ENCODE data around the gene TBL1X. TPM values are rescaled to one million over a fixed set of nuclear protein-coding genes. Genes with fewer than 3 reads are reported as not detected.

Gene TBL1X
- total and polyA plus RNA-seq, 2 donors (not counting 3 experiments of a cell fraction or from before 2014, with no cell fraction given) = 8.7 to 25.3 TPM

GRCh38 chrX:9643807-9644206, 178.9 kb downstream of the TBL1X start:
- no peaks in the 10 kb centered on the region for H3K27me3 ChIP-seq (ENCODE audit: control insufficient read depth in 2 of 2, insufficient read depth in 2 of 2, low read length in 2 of 2)
- H3K27ac ChIP-seq (ENCODE audit: insufficient read depth, low read depth, low read length) = no peak overlapping the region
- dilution Hi-C loops (cut with MboI; ENCODE audit: extremely low pct_ligation_motif_present, low sequenced_read_pairs) = no loop called here
- POLR2A ChIA-PET = no interaction called here
- BruUV-seq (replicated peaks) = no TSS peak
- H3K4me3 ChIP-seq (replicated peaks in 1 of 3; ENCODE audit: insufficient read depth in 1 of 3, low read depth in 1 of 3, low read length in 3 of 3) = no peak overlapping the region
- DNase-seq (ENCODE audit: low read depth, low spot score) = no peak
- H4K20me1 ChIP-seq (replicated peaks; ENCODE audit: control insufficient read depth, extremely low read depth, insufficient read depth, low read length) = no peaks in the 10 kb centered on the region
- no peaks in the 10 kb centered on the region for H3K36me3 ChIP-seq (ENCODE audit: control insufficient read depth in 2 of 2, extremely low read depth in 1 of 2, insufficient read depth in 2 of 2, low read length in 2 of 2)
- no peak overlapping the region for H3K4me2 ChIP-seq (ENCODE audit: insufficient read depth, low read length)
- H3K9me3 ChIP-seq (replicated peaks; ENCODE audit: control insufficient read depth, insufficient read depth, low read length) = no peaks in the 10 kb centered on the region
- H3K9me1 ChIP-seq (replicated peaks; ENCODE audit: control insufficient read depth, extremely low read depth, insufficient read depth, low read length) = no peaks in the 10 kb centered on the region
- intact Hi-C loops (cut with micrococcal nuclease) = no loop called here
- CTCF ChIA-PET = no interaction called here
- H2AFZ ChIP-seq (ENCODE audit: low read depth, low read length) = no peak overlapping the region
- no peaks in the 10 kb centered on the region for H3K79me2 ChIP-seq (ENCODE audit: control insufficient read depth, insufficient read depth, low read length)
- no peak for TF ChIP-seq GATA2 (IDR thresholded peaks at IDR 0.05; ENCODE audit: insufficient read depth, insufficient read length, low read depth, low read length)
- FAIRE-seq = no peak
- no peak overlapping the region for H3K9ac ChIP-seq (replicated peaks; ENCODE audit: extremely low read depth, insufficient read depth, low read length)
- H3K4me1 ChIP-seq (ENCODE audit: control insufficient read depth, extremely low read depth, insufficient read depth, low read length) = no peaks in the 10 kb centered on the region

GRCh38 chrX:9644335-9644734, 179.5 kb downstream of the TBL1X start:
- Histone ChIP-seq H3K79me2 (ENCODE audit: control insufficient read depth, insufficient read depth, low read length) (no peaks in the 10 kb centered on the region), H3K4me3 (replicated peaks in 1 of 3; ENCODE audit: insufficient read depth in 1 of 3, low read depth in 1 of 3, low read length in 3 of 3) (no peak overlapping the region), H3K36me3 (ENCODE audit: control insufficient read depth in 2 of 2, extremely low read depth in 1 of 2, insufficient read depth in 2 of 2, low read length in 2 of 2) (no peaks in the 10 kb centered on the region), H2AFZ (ENCODE audit: low read depth, low read length) (no peak overlapping the region), H3K27me3 (ENCODE audit: control insufficient read depth in 2 of 2, insufficient read depth in 2 of 2, low read length in 2 of 2) (no peaks in the 10 kb centered on the region), H3K9me3 (replicated peaks; ENCODE audit: control insufficient read depth, insufficient read depth, low read length) (no peaks in the 10 kb centered on the region), H3K4me1 (ENCODE audit: control insufficient read depth, extremely low read depth, insufficient read depth, low read length) (no peaks in the 10 kb centered on the region), H3K9me1 (replicated peaks; ENCODE audit: control insufficient read depth, extremely low read depth, insufficient read depth, low read length) (no peaks in the 10 kb centered on the region), H3K4me2 (ENCODE audit: insufficient read depth, low read length) (no peak overlapping the region), H3K9ac (replicated peaks; ENCODE audit: extremely low read depth, insufficient read depth, low read length) (no peak overlapping the region), H3K27ac (ENCODE audit: insufficient read depth, low read depth, low read length) (no peak overlapping the region), H4K20me1 (replicated peaks; ENCODE audit: control insufficient read depth, extremely low read depth, insufficient read depth, low read length) (no peaks in the 10 kb centered on the region)
- no TSS peak for BruUV-seq (replicated peaks)
- CTCF ChIA-PET = no interaction called here
- intact Hi-C loops (cut with micrococcal nuclease) (no loop called here), dilution Hi-C loops (cut with MboI; ENCODE audit: extremely low pct_ligation_motif_present, low sequenced_read_pairs) (no loop called here)
- no peak for TF ChIP-seq MAX (IDR thresholded peaks at IDR 0.05; ENCODE audit: insufficient read depth, insufficient read length)
- TF ChIP-seq FOS (IDR thresholded peaks at IDR 0.05; ENCODE audit: borderline replicate concordance, insufficient read depth, low read length) = no peak
- TF ChIP-seq POLR2A (IDR thresholded peaks at IDR 0.05; ENCODE audit: low read depth, low read length) = no peak
- TF ChIP-seq POLR2AphosphoS5 (IDR thresholded peaks at IDR 0.05; ENCODE audit: insufficient read depth, low read depth, low read length) = no peak
- no peak for TF ChIP-seq MYC (IDR thresholded peaks at IDR 0.05; ENCODE audit: low read depth, low read length)
- no peak for TF ChIP-seq JUN (IDR thresholded peaks at IDR 0.05; ENCODE audit: borderline replicate concordance, insufficient read depth, insufficient read length, low read depth)
- TF ChIP-seq EZH2 (IDR thresholded peaks at IDR 0.05; ENCODE audit: borderline replicate concordance, low read depth, low read length, severe bottlenecking) = no peak
- TF ChIP-seq GATA2 (IDR thresholded peaks at IDR 0.05; ENCODE audit: insufficient read depth, insufficient read length, low read depth, low read length) = no peak
- no peak for TF ChIP-seq CTCF (IDR thresholded peaks at IDR 0.05; ENCODE audit: extremely low read depth in 1 of 2, insufficient read depth in 1 of 2, low read depth in 1 of 2, low read length in 2 of 2)
- no peak for DNase-seq (ENCODE audit: low read depth, low spot score)
- no peak for FAIRE-seq
- POLR2A ChIA-PET = no interaction called here

Data from endothelial cell of umbilical vein (primary cell).